Measurements from ENCODE around the gene C1orf141.

The C1orf141 gene

GRCh38 chr1:67126111-67126746, 8.5 kb downstream of the C1orf141 start:
- no peaks in the 10 kb centered on the region for H3K4me1 Mint-ChIP-seq
- no peak for DNase-seq (ENCODE audit: low spot score in 2 of 2)

GRCh38 chr1:67124455-67124854, 10.3 kb downstream of the C1orf141 start:
- H3K4me3 Mint-ChIP-seq: no peak overlapping the region
- no peak for DNase-seq (ENCODE audit: low spot score in 2 of 2)
- no peaks in the 10 kb centered on the region for H3K4me1 Mint-ChIP-seq
- no peaks in the 10 kb centered on the region for H3K9me3 Mint-ChIP-seq
- no peak for ATAC-seq
- no peak overlapping the region for H3K27ac Mint-ChIP-seq
- no peaks in the 10 kb centered on the region for H3K36me3 Mint-ChIP-seq

More at GRCh38 chr1:67126111-67126746, 8.5 kb downstream of the C1orf141 start:
- Mint-ChIP-seq H3K27ac (no peak overlapping the region), H3K9me3 (no peaks in the 10 kb centered on the region), H3K36me3 (no peaks in the 10 kb centered on the region), H3K4me3 (no peak overlapping the region)
- no peak for ATAC-seq

GRCh38 chr1:67120855-67121619, 13.7 kb downstream of the C1orf141 start:
- Mint-ChIP-seq H3K4me3 (no peak overlapping the region), H3K36me3 (no peaks in the 10 kb centered on the region), H3K4me1 (no peaks in the 10 kb centered on the region), H3K27ac (no peak overlapping the region), H3K9me3 (no peaks in the 10 kb centered on the region)
- DNase-seq (ENCODE audit: low spot score in 2 of 2) (no peak), ATAC-seq (no peak)

GRCh38 chr1:67118646-67119045, 16.1 kb downstream of the C1orf141 start:
- DNase-seq (ENCODE audit: low spot score in 2 of 2) (no peak), ATAC-seq (no peak)
- no peaks in the 10 kb centered on the region for H3K4me1 Mint-ChIP-seq
- no peak overlapping the region for H3K4me3 Mint-ChIP-seq
- H3K27ac Mint-ChIP-seq: no peak overlapping the region
- no peaks in the 10 kb centered on the region for H3K36me3 Mint-ChIP-seq
- H3K9me3 Mint-ChIP-seq: no peaks in the 10 kb centered on the region

- Mint-ChIP-seq H3K27ac (no peak overlapping the region), H3K9me3 (no peaks in the 10 kb centered on the region), H3K4me1 (no peaks in the 10 kb centered on the region), H3K4me3 (no peak overlapping the region), H3K36me3 (no peaks in the 10 kb centered on the region)
- ATAC-seq (no peak), DNase-seq (ENCODE audit: low spot score in 2 of 2) (no peak)
These were observed 16.6 kb downstream of the C1orf141 start for GRCh38 chr1:67118191-67118590.

GRCh38 chr1:67114162-67114561, 20.6 kb downstream of the C1orf141 start:
- no peak for ATAC-seq
- H3K4me3 Mint-ChIP-seq: no peak overlapping the region

GRCh38 chr1:67110352-67110751, 24.4 kb downstream of the C1orf141 start:
- H3K36me3 Mint-ChIP-seq: no peaks in the 10 kb centered on the region
- H3K9me3 Mint-ChIP-seq: no peaks in the 10 kb centered on the region
- ATAC-seq: no peak
- no peak overlapping the region for H3K4me3 Mint-ChIP-seq
- no peak for DNase-seq (ENCODE audit: low spot score in 2 of 2)
- H3K4me1 Mint-ChIP-seq: no peaks in the 10 kb centered on the region
- no peak overlapping the region for H3K27ac Mint-ChIP-seq

More at GRCh38 chr1:67114162-67114561, 20.6 kb downstream of the C1orf141 start:
- H3K36me3 Mint-ChIP-seq: no peaks in the 10 kb centered on the region
- no peaks in the 10 kb centered on the region for H3K4me1 Mint-ChIP-seq
- H3K9me3 Mint-ChIP-seq: no peaks in the 10 kb centered on the region
- DNase-seq (ENCODE audit: low spot score in 2 of 2): no peak
- no peak overlapping the region for H3K27ac Mint-ChIP-seq

GRCh38 chr1:67105508-67105907, 29.3 kb downstream of the C1orf141 start:
- Mint-ChIP-seq H3K27ac (no peak overlapping the region), H3K4me3 (no peak overlapping the region), H3K36me3 (no peaks in the 10 kb centered on the region), H3K9me3 (no peaks in the 10 kb centered on the region), H3K4me1 (no peaks in the 10 kb centered on the region)
- no peak for ATAC-seq
- DNase-seq (ENCODE audit: low spot score in 2 of 2): no peak

- Mint-ChIP-seq H3K9me3 (no peaks in the 10 kb centered on the region), H3K4me3 (no peak overlapping the region), H3K36me3 (no peaks in the 10 kb centered on the region), H3K27ac (no peak overlapping the region), H3K4me1 (no peaks in the 10 kb centered on the region)
- DNase-seq (ENCODE audit: low spot score in 2 of 2) (no peak), ATAC-seq (no peak)
These were observed 31.2 kb downstream of the C1orf141 start for GRCh38 chr1:67103548-67103947.

GRCh38 chr1:67100833-67101232, 33.9 kb downstream of the C1orf141 start:
- H3K4me3 Mint-ChIP-seq: no peak overlapping the region
- ATAC-seq (no peak), DNase-seq (ENCODE audit: low spot score in 2 of 2) (no peak)
- H3K27ac Mint-ChIP-seq: no peak overlapping the region
- no peaks in the 10 kb centered on the region for H3K4me1 Mint-ChIP-seq
- H3K9me3 Mint-ChIP-seq: no peaks in the 10 kb centered on the region
- H3K36me3 Mint-ChIP-seq: no peaks in the 10 kb centered on the region

GRCh38 chr1:67097305-67097704, 37.5 kb downstream of the C1orf141 start:
- DNase-seq (ENCODE audit: low spot score in 2 of 2) (no peak), ATAC-seq (no peak)
- Mint-ChIP-seq H3K9me3 (no peaks in the 10 kb centered on the region), H3K4me1 (no peaks in the 10 kb centered on the region), H3K36me3 (no peaks in the 10 kb centered on the region), H3K4me3 (no peak overlapping the region), H3K27ac (no peak overlapping the region)

- no peak overlapping the region for H3K27ac Mint-ChIP-seq
These were observed 40.6 kb downstream of the C1orf141 start for GRCh38 chr1:67094191-67094590.

GRCh38 chr1:67089685-67090208, 45.0 kb downstream of the C1orf141 start:
- Mint-ChIP-seq H3K9me3 (no peaks in the 10 kb centered on the region), H3K4me1 (no peaks in the 10 kb centered on the region), H3K27ac (no peak overlapping the region), H3K4me3 (no peak overlapping the region), H3K36me3 (no peaks in the 10 kb centered on the region)
- ATAC-seq (no peak), DNase-seq (ENCODE audit: low spot score in 2 of 2) (no peak)

More at GRCh38 chr1:67094191-67094590, 40.6 kb downstream of the C1orf141 start:
- Mint-ChIP-seq H3K9me3 (no peaks in the 10 kb centered on the region), H3K36me3 (no peaks in the 10 kb centered on the region), H3K4me3 (no peak overlapping the region), H3K4me1 (no peaks in the 10 kb centered on the region)
- ATAC-seq (no peak), DNase-seq (ENCODE audit: low spot score in 2 of 2) (no peak)

GRCh38 chr1:67088440-67088839, 46.3 kb downstream of the C1orf141 start:
- ATAC-seq (no peak), DNase-seq (ENCODE audit: low spot score in 2 of 2) (no peak)
- no peaks in the 10 kb centered on the region for H3K4me1 Mint-ChIP-seq
- no peak overlapping the region for H3K4me3 Mint-ChIP-seq
- H3K9me3 Mint-ChIP-seq: no peaks in the 10 kb centered on the region
- no peak overlapping the region for H3K27ac Mint-ChIP-seq
- no peaks in the 10 kb centered on the region for H3K36me3 Mint-ChIP-seq

- DNase-seq (ENCODE audit: low spot score in 2 of 2) (no peak), ATAC-seq (no peak)
- no peaks in the 10 kb centered on the region for H3K36me3 Mint-ChIP-seq
- H3K27ac Mint-ChIP-seq: no peak overlapping the region
- H3K4me1 Mint-ChIP-seq: no peaks in the 10 kb centered on the region
- no peaks in the 10 kb centered on the region for H3K9me3 Mint-ChIP-seq
- no peak overlapping the region for H3K4me3 Mint-ChIP-seq
These were observed 49.4 kb downstream of the C1orf141 start for GRCh38 chr1:67085326-67085725.

- no peak for ATAC-seq
- H3K27ac Mint-ChIP-seq: no peak overlapping the region
- no peaks in the 10 kb centered on the region for H3K9me3 Mint-ChIP-seq
These were observed 49.9 kb downstream of the C1orf141 start for GRCh38 chr1:67084765-67085318.

More at GRCh38 chr1:67084765-67085318, 49.9 kb downstream of the C1orf141 start:
- Mint-ChIP-seq H3K4me1 (no peaks in the 10 kb centered on the region), H3K4me3 (no peak overlapping the region), H3K36me3 (no peaks in the 10 kb centered on the region)
- DNase-seq (ENCODE audit: low spot score in 2 of 2): no peak
